ENCODE data around the gene MXRA7. TPM values are rescaled to one million over a fixed set of nuclear protein-coding genes. Genes with fewer than 3 reads are reported as not detected.

Gene MXRA7
- total and polyA plus RNA-seq, 3 donors from 2014 or later, result 217 to 272 (median 253) TPM

DNA sequence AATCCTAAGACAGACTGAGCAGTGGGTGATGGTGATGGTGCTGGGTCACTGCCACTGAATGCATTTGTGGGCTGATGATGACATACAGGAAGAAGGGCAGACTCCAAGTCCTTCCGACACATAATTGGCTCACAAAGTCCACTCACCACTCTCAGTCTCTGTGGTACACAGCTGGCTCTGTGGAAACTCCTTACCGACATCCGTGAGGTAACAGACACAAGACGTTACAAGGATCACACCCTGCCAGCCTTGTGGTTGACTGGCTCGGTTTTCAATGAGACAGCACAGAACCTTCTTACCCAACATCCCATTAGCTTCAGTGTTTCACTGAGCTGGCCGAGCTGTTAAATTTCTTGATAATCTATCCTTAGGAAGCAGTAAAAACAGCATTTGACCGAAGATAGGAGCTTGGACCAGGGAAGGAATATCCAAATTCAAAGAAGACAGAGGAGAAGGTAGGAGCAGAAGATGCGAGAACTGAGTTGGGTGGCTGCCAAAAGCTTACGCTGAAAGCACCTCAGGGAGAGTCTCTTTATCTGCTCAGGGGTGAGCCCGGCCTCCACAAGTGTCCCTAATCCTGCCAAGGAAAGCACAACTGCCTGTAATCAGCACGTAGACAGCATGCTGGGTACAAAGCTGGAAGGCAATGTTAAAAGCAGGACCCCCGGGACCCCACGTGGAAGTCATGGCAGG is 5.5 kb upstream of the MXRA7 start:
- no peaks in the 10 kb centered on the region for H3K27me3 ChIP-seq
- 46 to 50% methylated on average over 13 of the region's 13 CpGs for WGBS, 2 donors
- H3K4me1 ChIP-seq, result peaks cover 25% of the 10 kb centered on the region
- no peak for TF ChIP-seq POLR2A (IDR thresholded peaks at IDR 0.05)
- TF ChIP-seq, protein P1, sequence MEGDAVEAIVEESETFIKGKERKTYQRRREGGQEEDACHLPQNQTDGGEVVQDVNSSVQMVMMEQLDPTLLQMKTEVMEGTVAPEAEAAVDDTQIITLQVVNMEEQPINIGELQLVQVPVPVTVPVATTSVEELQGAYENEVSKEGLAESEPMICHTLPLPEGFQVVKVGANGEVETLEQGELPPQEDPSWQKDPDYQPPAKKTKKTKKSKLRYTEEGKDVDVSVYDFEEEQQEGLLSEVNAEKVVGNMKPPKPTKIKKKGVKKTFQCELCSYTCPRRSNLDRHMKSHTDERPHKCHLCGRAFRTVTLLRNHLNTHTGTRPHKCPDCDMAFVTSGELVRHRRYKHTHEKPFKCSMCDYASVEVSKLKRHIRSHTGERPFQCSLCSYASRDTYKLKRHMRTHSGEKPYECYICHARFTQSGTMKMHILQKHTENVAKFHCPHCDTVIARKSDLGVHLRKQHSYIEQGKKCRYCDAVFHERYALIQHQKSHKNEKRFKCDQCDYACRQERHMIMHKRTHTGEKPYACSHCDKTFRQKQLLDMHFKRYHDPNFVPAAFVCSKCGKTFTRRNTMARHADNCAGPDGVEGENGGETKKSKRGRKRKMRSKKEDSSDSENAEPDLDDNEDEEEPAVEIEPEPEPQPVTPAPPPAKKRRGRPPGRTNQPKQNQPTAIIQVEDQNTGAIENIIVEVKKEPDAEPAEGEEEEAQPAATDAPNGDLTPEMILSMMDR (IDR thresholded peaks at IDR 0.05), result no peak
- H3K27ac ChIP-seq, result peak overlapping the region; percentile 10 to 66
- H3K36me3 ChIP-seq (ENCODE audit: low read depth, missing control alignments), result no peaks in the 10 kb centered on the region
- intact Hi-C loops (cut with DNase I; ENCODE audit: low total_unique reads), result no loop called here
- H3K9me3 ChIP-seq, result no peaks in the 10 kb centered on the region
- H3K4me3 ChIP-seq, result no peak overlapping the region
- peak; percentile 61 for DNase-seq

DNA sequence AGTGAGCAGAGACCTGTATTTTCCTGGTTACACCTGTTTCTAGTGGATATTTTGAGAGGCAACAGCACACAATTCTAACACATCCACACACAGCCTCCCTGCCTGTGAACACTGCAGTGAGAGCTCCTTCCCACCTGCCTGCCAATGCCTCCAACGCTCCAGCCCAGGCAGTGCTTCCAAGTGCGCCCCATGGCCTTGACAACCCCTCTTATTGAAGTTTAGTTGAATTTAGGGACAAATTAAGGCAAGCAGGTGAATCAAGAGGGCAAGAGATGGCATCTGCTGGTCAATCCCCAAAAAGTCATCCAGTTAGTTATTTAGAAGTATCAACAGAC is 4.7 kb upstream of the MXRA7 start:
- 78 to 89% methylated on average over 2 of the region's 2 CpGs for WGBS, 2 donors
- H3K9me3 ChIP-seq, result no peaks in the 10 kb centered on the region
- peaks cover 24% of the 10 kb centered on the region for H3K4me1 ChIP-seq
- no peak for DNase-seq
- H3K36me3 ChIP-seq (ENCODE audit: low read depth, missing control alignments), result no peaks in the 10 kb centered on the region
- H3K4me3 ChIP-seq, result no peak overlapping the region
- intact Hi-C loops (cut with DNase I; ENCODE audit: low total_unique reads), result no loop called here
- H3K27me3 ChIP-seq, result no peaks in the 10 kb centered on the region
- H3K27ac ChIP-seq, result no peak overlapping the region
- TF ChIP-seq, protein P1 (IDR thresholded peaks at IDR 0.05), result no peak
- TF ChIP-seq POLR2A (IDR thresholded peaks at IDR 0.05), result no peak

DNA sequence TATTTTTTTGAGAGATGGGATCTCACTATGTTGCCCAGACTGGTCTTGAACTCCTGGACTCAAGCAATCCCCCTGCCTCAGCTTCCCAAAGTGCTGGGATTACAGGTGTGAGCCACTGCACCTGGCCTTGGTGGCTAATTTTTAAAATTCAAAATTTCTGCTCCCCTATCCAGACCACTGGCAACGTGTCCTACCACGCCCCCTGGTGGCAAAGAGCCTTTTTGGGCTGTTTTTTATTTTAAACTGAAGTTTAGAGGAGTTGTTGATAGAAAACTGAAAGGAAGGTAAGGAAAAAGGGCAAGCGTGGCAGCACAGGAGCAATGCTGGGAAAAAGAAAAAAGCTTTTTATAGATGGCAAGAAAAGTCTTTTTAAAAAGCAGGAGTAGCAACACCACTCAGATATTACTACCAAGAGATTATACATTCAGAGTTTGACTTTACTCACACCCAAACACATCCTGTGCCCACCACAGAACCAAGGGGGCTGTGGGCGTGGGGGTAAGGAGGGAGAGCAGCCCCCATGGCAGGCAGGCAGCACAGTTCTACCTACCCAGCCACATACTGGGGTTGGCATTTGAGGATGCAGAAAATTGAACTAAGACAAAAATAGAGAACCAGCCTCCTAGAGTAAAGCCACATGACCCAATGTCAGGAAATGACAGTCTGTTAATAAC is 4.2 kb upstream of the MXRA7 start:
- H3K27me3 ChIP-seq, result no peaks in the 10 kb centered on the region
- H3K4me3 ChIP-seq, result no peak overlapping the region
- DNase-seq, result peak; percentile 88
- H3K4me1 ChIP-seq, result peaks cover 24% of the 10 kb centered on the region
- WGBS, 2 donors, result 39% methylated on average over 4 of the region's 4 CpGs
- TF ChIP-seq, protein P1 (IDR thresholded peaks at IDR 0.05), result peak; percentile 82 to 94 (median 83)
- TF ChIP-seq POLR2A (IDR thresholded peaks at IDR 0.05), result no peak
- no peaks in the 10 kb centered on the region for H3K36me3 ChIP-seq (ENCODE audit: low read depth, missing control alignments)
- no peaks in the 10 kb centered on the region for H3K9me3 ChIP-seq
- H3K27ac ChIP-seq, result no peak overlapping the region
- intact Hi-C loops (cut with DNase I; ENCODE audit: low total_unique reads), result no loop called here

DNA sequence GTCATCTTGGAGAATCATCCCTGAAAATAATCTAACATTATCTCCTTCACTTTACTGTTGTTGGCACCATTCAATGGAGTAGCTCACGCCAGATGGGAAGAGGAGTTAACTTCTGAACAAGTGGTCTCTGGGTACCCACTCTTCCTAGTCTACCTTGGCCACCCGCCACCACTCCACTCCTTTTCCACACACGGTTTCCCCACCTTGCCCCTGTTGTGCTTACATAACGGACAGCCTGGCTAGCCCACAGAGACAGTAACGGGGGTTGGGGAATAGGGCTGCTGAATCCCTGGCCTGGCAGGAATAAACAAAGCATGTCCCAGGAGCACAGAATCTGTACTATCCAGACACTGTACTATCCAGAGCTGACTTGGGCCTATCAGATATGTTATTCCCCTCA is 3.6 kb upstream of the MXRA7 start:
- H3K4me1 ChIP-seq, result peaks cover 24% of the 10 kb centered on the region
- no peaks in the 10 kb centered on the region for H3K9me3 ChIP-seq
- H3K27me3 ChIP-seq, result no peaks in the 10 kb centered on the region
- no peak overlapping the region for H3K27ac ChIP-seq
- no peak overlapping the region for H3K4me3 ChIP-seq
- DNase-seq, result no peak
- 73 to 84% methylated on average over 5 of the region's 5 CpGs for WGBS, 2 donors
- H3K36me3 ChIP-seq (ENCODE audit: low read depth, missing control alignments), result no peaks in the 10 kb centered on the region
- intact Hi-C loops (cut with DNase I; ENCODE audit: low total_unique reads), result no loop called here
- TF ChIP-seq, protein P1 (IDR thresholded peaks at IDR 0.05), result no peak
- TF ChIP-seq POLR2A (IDR thresholded peaks at IDR 0.05), result no peak
